ENCODE measurements around the gene APP. TPM values are rescaled to one million over a fixed set of nuclear protein-coding genes. Genes with fewer than 3 reads are reported as not detected.

Gene APP
- total RNA-seq, 1 donor from 2014 or later, result 45.9 TPM

- intact Hi-C loops (cut with micrococcal nuclease), result no loop called here
Observed at GRCh38 chr21:25909341-25909740, 261.2 kb downstream of the APP start.

GRCh38 chr21:25908495-25908894 is 262.1 kb downstream of the APP start:
- intact Hi-C loops (cut with micrococcal nuclease), result no loop called here

- intact Hi-C loops (cut with micrococcal nuclease), result no loop called here
Observed at GRCh38 chr21:25907573-25908275, 262.8 kb downstream of the APP start.

- intact Hi-C loops (cut with micrococcal nuclease), result no loop called here
Observed at GRCh38 chr21:25906587-25906986, 264.0 kb downstream of the APP start.

GRCh38 chr21:25905126-25905525 is 265.4 kb downstream of the APP start:
- intact Hi-C loops (cut with micrococcal nuclease), result no loop called here

GRCh38 chr21:25904044-25904695 is 266.4 kb downstream of the APP start:
- intact Hi-C loops (cut with micrococcal nuclease), result no loop called here

GRCh38 chr21:25903607-25904006 is 267.0 kb downstream of the APP start:
- intact Hi-C loops (cut with micrococcal nuclease), result no loop called here

- intact Hi-C loops (cut with micrococcal nuclease), result no loop called here
Observed at GRCh38 chr21:25901330-25901979, 269.1 kb downstream of the APP start.

- intact Hi-C loops (cut with micrococcal nuclease), result loop anchor here (5.0 kb wide), 1 partner anchor 819 kb away; no protein-coding TSS in a partner anchor
Observed at GRCh38 chr21:25898671-25899070, 271.9 kb downstream of the APP start.

GRCh38 chr21:25897383-25897782 is 273.2 kb downstream of the APP start:
- intact Hi-C loops (cut with micrococcal nuclease), result loop anchor here (5.0 kb wide), 1 partner anchor 820 kb away; no protein-coding TSS in a partner anchor

GRCh38 chr21:25896501-25897056 is 274.0 kb downstream of the APP start:
- intact Hi-C loops (cut with micrococcal nuclease), result loop anchor here (1.0 to 5.0 kb wide), 2 partner anchors 274 to 821 kb away; partner anchors contain the start of gene APP

GRCh38 chr21:25895565-25896205 is 274.9 kb downstream of the APP start:
- intact Hi-C loops (cut with micrococcal nuclease), result loop anchor here (1.0 to 5.0 kb wide), 2 partner anchors 275 to 822 kb away; partner anchors contain the start of gene APP

- intact Hi-C loops (cut with micrococcal nuclease), result no loop called here
Observed at GRCh38 chr21:25893191-25893590, 277.4 kb downstream of the APP start.

GRCh38 chr21:25891596-25891995 is 279.0 kb downstream of the APP start:
- intact Hi-C loops (cut with micrococcal nuclease), result no loop called here

GRCh38 chr21:25890001-25890400 is 280.6 kb downstream of the APP start:
- intact Hi-C loops (cut with micrococcal nuclease), result no loop called here

- intact Hi-C loops (cut with micrococcal nuclease), result no loop called here
Observed at GRCh38 chr21:25888711-25889110, 281.9 kb downstream of the APP start.

- intact Hi-C loops (cut with micrococcal nuclease), result no loop called here
Observed at GRCh38 chr21:25887646-25888306, 282.8 kb downstream of the APP start.

GRCh38 chr21:25887166-25887565 is 283.4 kb downstream of the APP start:
- intact Hi-C loops (cut with micrococcal nuclease), result no loop called here

- intact Hi-C loops (cut with micrococcal nuclease), result no loop called here
Observed at GRCh38 chr21:25885880-25886279, 284.7 kb downstream of the APP start.

- intact Hi-C loops (cut with micrococcal nuclease), result no loop called here
Observed at GRCh38 chr21:25885405-25885804, 285.2 kb downstream of the APP start.

GRCh38 chr21:25884311-25884710 is 286.3 kb downstream of the APP start:
- intact Hi-C loops (cut with micrococcal nuclease), result loop anchor here (5.0 kb wide), 1 partner anchor 277 kb away; the partner anchor contains the start of gene MRPL39
